GM12892 (cell line): ENCODE results near the gene MCMBP.
"Not testable (repeated sequence)": the region's sequence is repeated elsewhere in the genome, so short reads cannot be mapped to it uniquely, and the experiment has no call there.

ENCODE experiments used
- DNase-seq: peaks from one replicate; pipeline ENCODE4 v3.0.0; 2011; ENCODE audit not compliant: insufficient read length
- FAIRE-seq: peaks from 2 replicates; lab custom pipeline; 2011; peaks lifted over from hg19 to GRCh38; lab: Jason Lieb, UNC
- POLR2A ChIP-seq: IDR thresholded peaks from 2 replicates; pipeline ENCODE4 v1.6.1; 2011; ENCODE audit warnings: low read depth, low read length, control low read depth
- POLR2AphosphoS5 ChIP-seq: IDR thresholded peaks from 2 replicates; pipeline ENCODE4 v1.6.1; 2011; ENCODE audit warnings: low read depth, low read length, control low read depth
- TAF1 ChIP-seq: IDR thresholded peaks from 2 replicates; pipeline ENCODE4 v1.6.1; 2011; ENCODE audit warnings: low read depth, mild to moderate bottlenecking, control low read depth, low read length, borderline replicate concordance

MCMBP gene

GRCh38 chr10:119812684-119813083, 60.0 kb downstream of the MCMBP start:
- TF ChIP-seq TAF1, result no peak
- no peak for TF ChIP-seq POLR2A
- no peak for TF ChIP-seq POLR2AphosphoS5
- DNase-seq, result no peak
- FAIRE-seq, result no peak

GRCh38 chr10:119811122-119811521, 61.5 kb downstream of the MCMBP start:
- no peak for FAIRE-seq
- TF ChIP-seq TAF1, result no peak
- no peak for TF ChIP-seq POLR2AphosphoS5
- no peak for TF ChIP-seq POLR2A
- no peak for DNase-seq

DNA sequence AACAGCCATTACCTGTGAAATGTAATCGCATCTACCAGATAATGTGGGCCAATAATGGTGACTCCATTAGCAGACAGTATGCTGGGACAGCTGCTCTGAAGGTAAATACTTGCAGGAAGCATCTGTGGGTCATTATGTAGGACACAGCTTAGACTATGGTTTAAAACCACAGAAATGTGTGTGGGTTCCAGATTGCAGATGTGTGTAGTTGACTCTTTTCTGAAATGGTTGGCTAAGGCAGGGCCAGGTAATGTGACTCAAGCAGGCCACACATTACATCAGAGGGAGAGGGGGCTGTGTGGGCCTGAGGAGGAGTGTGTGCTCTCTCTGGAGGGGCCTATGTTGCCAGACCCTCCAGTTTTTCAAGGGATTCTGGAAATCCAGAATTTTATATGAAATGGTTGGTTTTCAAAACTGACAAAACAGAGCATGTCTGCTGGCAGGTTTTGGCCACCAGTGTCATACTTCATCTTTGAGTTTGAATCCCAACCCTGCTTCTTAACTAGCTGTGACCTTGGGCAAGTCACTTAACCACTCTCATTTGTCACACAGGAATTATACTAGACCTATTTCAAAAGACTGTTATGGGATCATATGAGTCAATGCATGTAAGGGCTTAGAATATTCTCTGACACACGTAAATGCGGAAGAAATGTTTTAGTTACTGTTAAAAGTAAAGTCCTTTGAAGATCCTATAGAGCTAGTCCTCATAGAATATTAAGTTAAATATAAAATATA, 64.5 kb downstream of the MCMBP start:
- FAIRE-seq, result peak; percentile 84
- DNase-seq, result no peak
- TF ChIP-seq TAF1, result no peak
- TF ChIP-seq POLR2AphosphoS5, result no peak
- no peak for TF ChIP-seq POLR2A

DNA sequence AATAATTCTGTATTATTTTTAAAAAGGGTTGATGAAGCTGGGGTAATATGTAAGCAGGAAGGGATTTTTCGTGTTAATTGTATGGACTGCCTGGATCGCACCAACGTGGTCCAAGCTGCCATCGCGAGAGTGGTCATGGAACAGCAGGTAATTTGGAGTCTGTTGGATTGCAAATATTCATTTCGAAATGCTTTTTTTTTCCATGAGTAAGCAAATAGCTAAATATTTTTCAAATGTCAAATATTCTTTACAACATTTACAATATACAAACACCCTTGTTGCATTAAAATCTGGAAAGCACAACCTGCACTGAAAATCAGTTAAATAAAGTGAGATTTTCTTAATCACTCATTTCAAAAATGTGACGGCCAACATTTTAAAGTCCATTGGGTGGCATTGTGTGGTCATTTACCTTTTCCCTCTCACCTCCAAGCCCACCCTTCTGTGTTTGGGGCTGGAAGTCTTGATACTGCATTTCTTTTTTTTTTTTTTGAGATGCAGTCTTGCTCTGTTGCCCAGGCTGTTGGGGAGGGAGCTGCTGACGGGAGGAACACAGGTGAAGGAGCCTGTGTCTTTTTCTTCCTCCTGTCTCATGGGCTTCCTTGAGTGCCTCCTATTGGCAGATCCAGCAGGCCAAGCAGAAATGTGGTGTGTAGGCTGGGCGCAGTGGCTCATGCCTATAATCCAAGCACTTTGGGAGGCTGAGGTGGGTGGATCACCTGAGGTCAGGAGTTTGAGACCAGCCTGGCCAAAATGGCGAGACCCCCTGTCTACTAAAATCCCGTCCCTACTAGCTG, 66.1 kb downstream of the MCMBP start:
- TF ChIP-seq POLR2A (no peak), POLR2AphosphoS5 (no peak), TAF1 (no peak)
- FAIRE-seq, result no peak
- no peak for DNase-seq

DNA sequence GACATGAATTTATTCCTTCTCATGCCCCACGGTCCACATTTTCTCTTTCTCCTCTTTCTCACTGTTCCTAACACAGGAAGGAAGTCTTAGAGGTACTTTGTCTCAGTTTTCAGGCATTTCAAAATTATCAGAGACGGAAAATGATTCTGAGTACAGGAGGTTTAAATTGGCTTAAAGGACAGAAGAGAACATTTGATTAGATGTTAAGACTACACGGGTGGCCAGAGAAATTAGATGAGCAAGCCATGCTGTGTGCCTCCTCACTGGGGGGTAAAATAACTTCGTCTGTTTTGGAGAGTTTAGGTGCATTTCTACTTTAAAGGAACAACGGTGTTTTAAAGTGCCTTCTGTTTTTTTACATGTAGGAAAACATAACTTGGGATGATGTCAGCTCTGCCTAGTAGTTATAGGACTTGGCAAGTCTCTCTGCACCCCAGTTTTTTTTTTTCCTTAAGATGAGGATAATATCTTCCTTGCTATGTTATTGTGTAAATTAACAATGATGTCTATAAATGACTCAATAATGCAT, 66.9 kb downstream of the MCMBP start:
- FAIRE-seq (no peak), DNase-seq (no peak)
- TF ChIP-seq TAF1 (no peak), POLR2AphosphoS5 (no peak), POLR2A (no peak)

DNA sequence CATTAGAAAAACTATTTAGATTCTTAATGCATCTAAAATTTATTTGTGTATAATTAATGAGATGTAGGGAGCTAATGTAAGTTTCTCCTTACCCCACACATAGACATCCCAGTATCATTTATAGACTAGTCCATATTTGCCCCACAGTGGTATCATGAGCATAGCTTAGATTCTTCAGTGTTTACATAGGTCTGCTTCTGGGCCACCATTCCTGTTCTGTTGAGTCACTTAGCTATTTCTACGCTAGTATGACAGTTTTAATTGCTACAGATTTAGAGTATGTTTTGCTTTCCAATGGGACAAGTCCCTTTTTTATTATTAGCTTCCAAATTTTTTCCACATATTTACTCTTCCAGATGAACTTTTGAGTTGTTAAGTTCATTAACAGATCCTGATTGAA, 69.4 kb downstream of the MCMBP start:
- FAIRE-seq, result no peak
- no peak for DNase-seq

GRCh38 chr10:119801998-119802538, 70.6 kb downstream of the MCMBP start:
- DNase-seq, result no peak
- FAIRE-seq, result peak; percentile 82
- TF ChIP-seq POLR2AphosphoS5 (no peak), POLR2A (no peak)

More for the DNA sequence above, 69.4 kb downstream of the MCMBP start:
- TF ChIP-seq POLR2AphosphoS5 (no peak), POLR2A (no peak), TAF1 (no peak)

DNA sequence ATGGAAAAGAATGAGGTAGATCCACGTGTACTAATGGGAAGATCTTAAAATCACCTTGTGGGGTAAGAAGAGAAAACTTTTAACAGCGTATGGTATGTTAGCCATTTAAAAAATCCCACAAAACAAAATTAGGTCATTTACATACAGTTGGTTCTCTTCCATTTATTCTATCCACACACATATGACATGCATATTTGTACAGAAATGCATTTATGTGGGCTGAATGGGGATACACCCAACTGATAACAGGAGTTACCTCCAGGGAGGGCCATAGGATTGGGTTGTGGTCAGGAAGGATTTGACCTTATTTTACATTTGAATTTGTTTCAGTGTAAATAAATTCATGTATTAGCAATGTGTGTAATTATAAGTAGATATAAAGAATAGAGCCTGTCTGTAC, 71.5 kb downstream of the MCMBP start:
- TF ChIP-seq POLR2AphosphoS5, result no peak
- TF ChIP-seq POLR2A, result no peak
- no peak for TF ChIP-seq TAF1
- peak; percentile 24 for FAIRE-seq
- DNase-seq, result no peak

DNA sequence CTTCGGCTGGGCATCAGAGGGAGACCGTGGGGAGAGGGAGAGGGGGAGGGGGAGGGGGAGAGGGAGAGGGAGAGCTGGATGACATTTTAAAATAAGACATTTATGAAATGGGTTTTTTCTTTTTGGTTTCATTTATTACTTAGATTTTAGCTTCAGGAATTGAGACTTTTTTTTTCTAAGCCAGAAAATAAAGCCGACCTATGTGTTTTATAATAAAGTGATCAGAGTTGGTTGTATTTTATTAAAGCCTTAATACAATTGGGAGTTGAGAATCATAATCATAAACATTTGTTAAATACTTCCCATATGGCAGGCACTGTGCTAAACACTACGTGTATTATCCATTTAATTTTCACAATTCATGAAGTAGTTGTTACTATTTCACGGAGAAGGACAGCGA, 76.6 kb downstream of the MCMBP start:
- DNase-seq, result no peak
- FAIRE-seq, result no peak
- TF ChIP-seq POLR2AphosphoS5, result no peak
- TF ChIP-seq TAF1, result no peak
- no peak for TF ChIP-seq POLR2A

- not testable (repeated sequence) for FAIRE-seq, DNase-seq
Measured at GRCh38 chr10:119795101-119795500, 77.5 kb downstream of the MCMBP start.

DNA sequence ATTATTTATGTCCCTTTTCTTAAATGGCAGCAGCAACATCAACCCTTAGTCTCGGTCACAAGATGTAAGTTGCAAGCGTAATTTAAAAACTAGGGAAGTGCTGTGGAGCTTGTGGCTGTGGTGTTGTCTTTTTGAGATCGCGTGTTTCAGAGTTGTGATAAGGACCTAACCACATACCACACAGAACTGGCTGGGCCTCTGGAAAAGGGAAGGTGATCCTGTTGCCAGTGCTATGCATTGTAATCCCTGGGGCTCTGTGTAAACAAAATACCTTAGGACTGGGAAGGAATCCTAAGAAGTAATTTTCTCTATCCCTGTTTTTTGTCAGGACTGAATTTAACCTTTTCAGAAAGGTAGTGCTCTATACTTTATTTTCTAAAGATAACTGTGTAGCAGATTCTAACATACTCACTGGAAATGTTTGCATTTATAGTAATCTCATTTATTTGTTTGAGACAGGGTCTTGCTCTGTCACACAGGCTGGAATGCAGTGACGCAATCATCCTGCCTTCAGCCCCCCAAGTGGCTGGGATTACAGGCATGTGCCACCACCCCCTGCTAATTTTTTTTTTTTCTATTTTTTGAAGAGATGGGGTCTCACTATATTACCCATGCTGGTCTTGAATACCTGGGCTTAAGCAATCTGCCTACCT, 86.4 kb downstream of the MCMBP start:
- DNase-seq, result no peak
- no peak for FAIRE-seq
- TF ChIP-seq POLR2AphosphoS5 (no peak), TAF1 (no peak), POLR2A (no peak)
